Measurements from ENCODE around the gene ALG5. TPM values are rescaled to one million over a fixed set of nuclear protein-coding genes. Genes with fewer than 3 reads are reported as not detected.

Gene ALG5
- total RNA-seq, 2 experiments from 2014 or later = 14.4 to 15.1 TPM

- ATAC-seq (ENCODE audit: poor library complexity) (no peak), DNase-seq (no peak)
- Histone ChIP-seq H3K4me1 (ENCODE audit: insufficient read depth, low read length) (no peaks in the 10 kb centered on the region), H3K27me3 (ENCODE audit: control insufficient read depth in 1 of 2, insufficient read depth in 2 of 2, low read length in 2 of 2) (no peaks in the 10 kb centered on the region), H3K9me3 (ENCODE audit: control insufficient read depth in 1 of 2, insufficient read depth in 1 of 2, low read length in 2 of 2) (no peaks in the 10 kb centered on the region), H3K36me3 (ENCODE audit: insufficient read depth, low read length) (peaks cover 83% of the 10 kb centered on the region), H3K4me3 (ENCODE audit: low read length) (no peak overlapping the region), H3K27ac (ENCODE audit: low read depth in 1 of 2, low read length in 2 of 2) (no peak overlapping the region)
- Mint-ChIP-seq H3K36me3 (ENCODE audit: low read depth) (peaks cover 94% of the 10 kb centered on the region), H3K4me1 (ENCODE audit: low read depth) (peaks cover 13% of the 10 kb centered on the region), H3K9me3 (no peaks in the 10 kb centered on the region), H3K27ac (no peak overlapping the region), H3K4me3 (no peak overlapping the region), H3K27me3 (no peaks in the 10 kb centered on the region)
- intact Hi-C loops (cut with DNase I, micrococcal nuclease) = no loop called here
- ChIA-PET POLR2A (interaction anchor here (0.7 to 2.6 kb wide), 2 partner anchors 10 to 12 kb away, joined by 3 to 22 read pairs; partner anchors contain the start of genes ALG5 and EXOSC8), CTCF (interaction anchor here (1.7 to 1.8 kb wide), 2 partner anchors 12 kb away, joined by 3 to 10 read pairs; partner anchors contain the start of gene ALG5)
- no peak for TF ChIP-seq CTCF (IDR thresholded peaks at IDR 0.05)
Observed at GRCh38 chr13:37011788-37012187, 12.6 kb upstream of the ALG5 start.

GRCh38 chr13:37011002-37011401 is 11.9 kb upstream of the ALG5 start:
- ATAC-seq (ENCODE audit: poor library complexity) (no peak), DNase-seq (no peak)
- no peaks in the 10 kb centered on the region for H3K9me3 ChIP-seq (ENCODE audit: control insufficient read depth in 1 of 2, insufficient read depth in 1 of 2, low read length in 2 of 2)
- Mint-ChIP-seq H3K4me1 (ENCODE audit: low read depth) (peaks cover 13% of the 10 kb centered on the region), H3K4me3 (no peak overlapping the region), H3K36me3 (ENCODE audit: low read depth) (peaks cover 94% of the 10 kb centered on the region), H3K27me3 (no peaks in the 10 kb centered on the region), H3K9me3 (no peaks in the 10 kb centered on the region), H3K27ac (no peak overlapping the region)
- no peaks in the 10 kb centered on the region for H3K4me1 ChIP-seq (ENCODE audit: insufficient read depth, low read length)
- CTCF ChIA-PET = interaction anchor here (1.7 kb wide), 1 partner anchor 13 kb away, joined by 3 read pairs; no protein-coding TSS in a partner anchor
- no peaks in the 10 kb centered on the region for H3K27me3 ChIP-seq (ENCODE audit: control insufficient read depth in 1 of 2, insufficient read depth in 2 of 2, low read length in 2 of 2)
- intact Hi-C loops (cut with DNase I, micrococcal nuclease) = no loop called here
- H3K4me3 ChIP-seq (ENCODE audit: low read length) = no peak overlapping the region
- POLR2A ChIA-PET = no interaction called here
- no peak overlapping the region for H3K27ac ChIP-seq (ENCODE audit: low read depth in 1 of 2, low read length in 2 of 2)
- TF ChIP-seq CTCF (IDR thresholded peaks at IDR 0.05) = no peak
- peaks cover 82% of the 10 kb centered on the region for H3K36me3 ChIP-seq (ENCODE audit: insufficient read depth, low read length)

GRCh38 chr13:37010424-37010823 is 11.3 kb upstream of the ALG5 start:
- no peak for TF ChIP-seq CTCF (IDR thresholded peaks at IDR 0.05)
- H3K27me3 ChIP-seq (ENCODE audit: control insufficient read depth in 1 of 2, insufficient read depth in 2 of 2, low read length in 2 of 2) = no peaks in the 10 kb centered on the region
- CTCF ChIA-PET = interaction anchor here (1.7 kb wide), 1 partner anchor 14 kb away, joined by 3 read pairs; no protein-coding TSS in a partner anchor
- H3K27me3 Mint-ChIP-seq = no peaks in the 10 kb centered on the region
- POLR2A ChIA-PET = no interaction called here
- H3K36me3 ChIP-seq (ENCODE audit: insufficient read depth, low read length) = peaks cover 80% of the 10 kb centered on the region
- peaks cover 94% of the 10 kb centered on the region for H3K36me3 Mint-ChIP-seq (ENCODE audit: low read depth)
- DNase-seq = no peak
- ATAC-seq (ENCODE audit: poor library complexity) = no peak
- no peak overlapping the region for H3K4me3 Mint-ChIP-seq
- H3K9me3 ChIP-seq (ENCODE audit: control insufficient read depth in 1 of 2, insufficient read depth in 1 of 2, low read length in 2 of 2) = no peaks in the 10 kb centered on the region
- no peak overlapping the region for H3K4me3 ChIP-seq (ENCODE audit: low read length)
- intact Hi-C loops (cut with DNase I, micrococcal nuclease) = no loop called here
- H3K27ac ChIP-seq (ENCODE audit: low read depth in 1 of 2, low read length in 2 of 2) = no peak overlapping the region
- no peaks in the 10 kb centered on the region for H3K4me1 ChIP-seq (ENCODE audit: insufficient read depth, low read length)
- no peaks in the 10 kb centered on the region for H3K9me3 Mint-ChIP-seq
- H3K4me1 Mint-ChIP-seq (ENCODE audit: low read depth) = peaks cover 13% of the 10 kb centered on the region
- no peak overlapping the region for H3K27ac Mint-ChIP-seq
